Neuron (in vitro differentiated cells): ENCODE data around the gene MRC2.

ENCODE experiments used
- H2AFZ ChIP-seq: one replicate; pipeline ENCODE4 v1.6.1; 2013; ENCODE audit warnings: low read depth, mild to moderate bottlenecking, inconsistent platforms, low read length, moderate library complexity
- H3K27me3 ChIP-seq: one replicate; pipeline ENCODE4 v1.6.1; 2013; ENCODE audit warnings: low read length; ENCODE audit not compliant: insufficient read depth
- H3K36me3 ChIP-seq: one replicate; pipeline ENCODE4 v1.6.1; 2013; ENCODE audit warnings: low read length; ENCODE audit not compliant: insufficient read depth
- H3K4me1 ChIP-seq: one replicate; pipeline ENCODE4 v1.6.1; 2013; ENCODE audit warnings: low read length; ENCODE audit not compliant: insufficient read depth
- H3K4me3 ChIP-seq: 2 replicates; pipeline ENCODE4 v1.5.1; 2013; ENCODE audit warnings: mild to moderate bottlenecking, low read length, moderate library complexity
- H3K9me3 ChIP-seq: one replicate; pipeline ENCODE4 v1.6.1; 2013; ENCODE audit warnings: low read length

MRC2 gene

DNA sequence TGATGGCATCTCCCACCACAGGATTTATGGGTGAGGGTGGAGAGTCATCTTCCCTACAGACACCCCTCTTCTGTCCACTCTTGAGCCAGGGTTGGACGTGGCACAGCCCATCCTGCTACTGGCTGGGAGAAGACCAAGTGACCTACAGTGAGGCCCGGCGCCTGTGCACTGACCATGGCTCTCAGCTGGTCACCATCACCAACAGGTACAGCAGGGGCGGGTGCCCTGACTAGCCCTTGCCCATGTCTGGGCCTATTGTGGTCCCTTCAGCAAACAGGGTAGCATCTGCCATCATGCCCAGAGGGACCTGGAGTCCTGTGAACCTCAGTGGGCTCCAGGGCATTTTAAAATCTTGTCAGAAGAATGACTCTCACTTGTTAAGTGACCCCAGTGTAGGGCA, 48.2 kb downstream of the MRC2 start:
- H3K9me3 ChIP-seq: no peaks in the 10 kb centered on the region
- H3K4me3 ChIP-seq: no peak overlapping the region
- peaks cover 76% of the 10 kb centered on the region for H3K36me3 ChIP-seq
- H2AFZ ChIP-seq: no peak overlapping the region
- H3K4me1 ChIP-seq: no peaks in the 10 kb centered on the region
- no peaks in the 10 kb centered on the region for H3K27me3 ChIP-seq

DNA sequence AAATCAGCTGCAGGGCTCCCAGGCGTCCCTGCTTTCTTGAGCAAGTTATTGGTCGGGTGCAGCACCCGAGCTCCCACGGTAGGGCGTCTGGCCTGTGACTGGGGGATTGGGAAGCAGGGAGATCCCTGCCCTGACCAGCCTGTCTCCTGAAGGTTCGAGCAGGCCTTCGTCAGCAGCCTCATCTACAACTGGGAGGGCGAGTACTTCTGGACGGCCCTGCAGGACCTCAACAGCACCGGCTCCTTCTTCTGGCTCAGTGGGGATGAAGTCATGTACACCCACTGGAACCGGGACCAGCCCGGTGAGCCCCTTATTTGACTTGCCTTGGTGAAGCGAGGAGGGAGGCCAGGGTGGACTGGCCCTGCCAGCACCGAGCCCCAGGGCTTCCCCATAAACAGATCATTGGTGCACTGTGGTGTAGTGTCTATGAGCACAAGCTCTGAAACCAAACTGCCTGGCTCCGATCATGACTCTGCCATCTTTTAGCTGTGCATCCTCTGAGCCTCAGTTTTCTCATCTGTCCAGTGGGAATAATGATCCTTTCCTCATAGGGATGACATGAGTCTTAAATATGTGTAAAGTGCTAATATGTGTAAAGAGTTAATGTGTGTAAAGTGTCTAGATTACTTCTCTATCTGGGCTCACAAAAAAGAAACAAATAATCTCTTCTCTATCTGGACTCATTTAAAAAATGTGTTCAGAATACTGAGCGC, 48.9 kb downstream of the MRC2 start:
- Histone ChIP-seq H3K4me1 (no peaks in the 10 kb centered on the region), H3K27me3 (no peaks in the 10 kb centered on the region), H2AFZ (no peak overlapping the region), H3K36me3 (peaks cover 77% of the 10 kb centered on the region), H3K4me3 (no peak overlapping the region), H3K9me3 (no peaks in the 10 kb centered on the region)

DNA sequence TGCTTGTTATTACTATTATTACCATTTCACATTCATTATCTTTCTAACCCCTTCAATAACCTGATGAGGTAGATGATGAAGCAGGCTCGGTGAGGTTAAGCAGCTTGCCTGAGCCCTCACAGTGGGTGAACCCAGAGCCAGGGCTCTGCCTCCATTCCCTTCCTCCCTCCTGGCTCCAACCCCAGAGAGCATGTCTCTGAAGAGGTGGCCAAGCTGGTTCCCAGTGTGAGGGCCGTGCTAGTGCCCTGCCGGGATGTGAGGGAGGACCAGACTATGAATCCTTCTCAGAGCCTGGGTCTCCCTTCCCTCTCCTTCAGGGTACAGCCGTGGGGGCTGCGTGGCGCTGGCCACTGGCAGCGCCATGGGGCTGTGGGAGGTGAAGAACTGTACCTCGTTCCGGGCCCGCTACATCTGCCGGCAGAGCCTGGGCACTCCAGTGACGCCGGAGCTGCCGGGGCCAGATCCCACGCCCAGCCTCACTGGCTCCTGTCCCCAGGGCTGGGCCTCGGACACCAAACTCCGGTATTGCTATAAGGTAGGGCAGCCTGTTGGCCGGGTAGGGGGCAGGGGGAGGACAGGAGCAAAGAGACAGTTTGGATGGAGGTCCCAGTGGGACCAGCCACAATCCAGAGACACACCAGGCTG, 49.6 kb downstream of the MRC2 start:
- no peaks in the 10 kb centered on the region for H3K27me3 ChIP-seq
- no peak overlapping the region for H2AFZ ChIP-seq
- peaks cover 82% of the 10 kb centered on the region for H3K36me3 ChIP-seq

DNA sequence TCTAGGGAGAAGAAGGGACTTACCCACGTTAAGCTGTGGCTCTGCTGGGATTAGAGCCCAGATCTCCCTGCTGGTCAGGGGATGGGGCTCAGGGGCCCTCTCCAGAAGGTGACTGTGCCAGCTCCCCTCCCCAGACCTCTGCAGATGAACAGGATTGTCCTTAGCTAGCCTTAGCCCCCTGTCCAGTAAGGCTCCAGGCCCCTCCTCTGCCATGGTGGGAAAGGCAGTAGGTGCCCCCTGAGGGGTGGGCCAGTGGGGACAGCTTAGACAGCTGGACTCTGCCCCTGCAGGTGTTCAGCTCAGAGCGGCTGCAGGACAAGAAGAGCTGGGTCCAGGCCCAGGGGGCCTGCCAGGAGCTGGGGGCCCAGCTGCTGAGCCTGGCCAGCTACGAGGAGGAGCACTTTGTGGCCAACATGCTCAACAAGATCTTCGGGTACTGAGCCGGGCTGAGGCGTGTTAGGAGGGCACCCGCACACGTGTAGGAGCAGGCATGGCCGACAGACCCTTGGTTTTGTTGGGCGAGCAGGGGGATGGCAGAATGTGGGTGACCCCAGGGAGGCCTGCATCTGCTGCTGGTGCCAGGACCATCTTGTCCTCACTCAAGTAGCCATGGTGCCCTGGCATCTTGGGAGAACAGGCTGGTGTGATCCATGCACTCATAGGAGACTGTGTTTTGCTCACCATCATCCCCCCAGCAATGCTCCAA, 50.9 kb downstream of the MRC2 start:
- Histone ChIP-seq H3K4me3 (no peak overlapping the region), H3K4me1 (no peaks in the 10 kb centered on the region), H3K9me3 (no peaks in the 10 kb centered on the region), H2AFZ (no peak overlapping the region), H3K36me3 (peaks cover 79% of the 10 kb centered on the region), H3K27me3 (no peaks in the 10 kb centered on the region)

More for the DNA sequence above, 49.6 kb downstream of the MRC2 start:
- H3K4me1 ChIP-seq: no peaks in the 10 kb centered on the region
- no peak overlapping the region for H3K4me3 ChIP-seq
- no peaks in the 10 kb centered on the region for H3K9me3 ChIP-seq

DNA sequence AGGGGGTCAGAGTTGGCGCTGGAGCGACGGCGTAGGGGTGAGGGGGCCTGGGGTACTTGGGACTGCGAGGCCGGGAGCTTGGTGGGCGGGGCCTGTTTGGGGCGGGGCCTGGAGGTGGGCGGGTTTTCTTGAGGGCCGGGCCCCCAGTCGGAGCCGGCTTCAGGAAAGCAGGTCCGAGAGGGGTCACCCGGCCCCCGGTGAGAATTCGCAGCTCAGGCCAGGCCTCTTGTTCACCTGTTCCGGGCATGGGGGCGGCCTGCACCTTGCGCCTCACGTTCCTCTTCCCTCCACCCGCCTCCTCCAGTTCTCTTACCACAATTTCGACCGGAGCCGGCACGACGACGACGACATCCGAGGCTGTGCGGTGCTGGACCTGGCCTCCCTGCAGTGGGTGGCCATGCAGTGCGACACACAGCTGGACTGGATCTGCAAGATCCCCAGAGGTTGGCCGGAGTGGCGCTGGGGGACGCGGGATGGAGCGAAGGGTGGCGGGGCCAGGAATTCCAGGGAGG, 52.5 kb downstream of the MRC2 start:
- no peaks in the 10 kb centered on the region for H3K4me1 ChIP-seq
- H3K36me3 ChIP-seq: peaks cover 79% of the 10 kb centered on the region

DNA sequence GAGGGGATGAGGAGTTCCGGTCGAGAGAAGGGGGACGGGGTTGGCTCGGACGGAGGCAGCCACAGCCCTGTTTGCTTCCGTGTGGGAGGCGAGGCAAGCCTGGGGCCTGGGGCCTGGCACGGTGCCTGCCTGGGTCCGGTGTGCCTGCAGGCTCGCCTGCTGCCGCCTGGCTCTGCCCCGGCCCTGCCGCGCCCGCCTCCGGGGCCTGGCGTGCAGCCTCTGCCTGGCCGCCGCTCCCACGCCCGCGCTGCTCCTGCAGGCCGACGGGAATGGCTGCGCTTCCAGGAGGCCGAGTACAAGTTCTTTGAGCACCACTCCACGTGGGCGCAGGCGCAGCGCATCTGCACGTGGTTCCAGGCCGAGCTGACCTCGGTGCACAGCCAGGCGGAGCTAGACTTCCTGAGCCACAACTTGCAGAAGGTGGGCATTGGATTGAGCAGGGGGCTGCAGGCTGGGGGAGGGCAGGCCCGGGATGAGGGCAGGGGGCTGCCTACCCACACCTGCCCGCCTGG, 53.1 kb downstream of the MRC2 start:
- no peaks in the 10 kb centered on the region for H3K27me3 ChIP-seq
- no peak overlapping the region for H3K4me3 ChIP-seq
- H3K4me1 ChIP-seq: no peaks in the 10 kb centered on the region
- H3K9me3 ChIP-seq: no peaks in the 10 kb centered on the region
- H2AFZ ChIP-seq: no peak overlapping the region
- H3K36me3 ChIP-seq: peaks cover 76% of the 10 kb centered on the region

More for the DNA sequence above, 52.5 kb downstream of the MRC2 start:
- no peak overlapping the region for H2AFZ ChIP-seq
- H3K9me3 ChIP-seq: no peaks in the 10 kb centered on the region
- H3K4me3 ChIP-seq: no peak overlapping the region
- H3K27me3 ChIP-seq: no peaks in the 10 kb centered on the region

DNA sequence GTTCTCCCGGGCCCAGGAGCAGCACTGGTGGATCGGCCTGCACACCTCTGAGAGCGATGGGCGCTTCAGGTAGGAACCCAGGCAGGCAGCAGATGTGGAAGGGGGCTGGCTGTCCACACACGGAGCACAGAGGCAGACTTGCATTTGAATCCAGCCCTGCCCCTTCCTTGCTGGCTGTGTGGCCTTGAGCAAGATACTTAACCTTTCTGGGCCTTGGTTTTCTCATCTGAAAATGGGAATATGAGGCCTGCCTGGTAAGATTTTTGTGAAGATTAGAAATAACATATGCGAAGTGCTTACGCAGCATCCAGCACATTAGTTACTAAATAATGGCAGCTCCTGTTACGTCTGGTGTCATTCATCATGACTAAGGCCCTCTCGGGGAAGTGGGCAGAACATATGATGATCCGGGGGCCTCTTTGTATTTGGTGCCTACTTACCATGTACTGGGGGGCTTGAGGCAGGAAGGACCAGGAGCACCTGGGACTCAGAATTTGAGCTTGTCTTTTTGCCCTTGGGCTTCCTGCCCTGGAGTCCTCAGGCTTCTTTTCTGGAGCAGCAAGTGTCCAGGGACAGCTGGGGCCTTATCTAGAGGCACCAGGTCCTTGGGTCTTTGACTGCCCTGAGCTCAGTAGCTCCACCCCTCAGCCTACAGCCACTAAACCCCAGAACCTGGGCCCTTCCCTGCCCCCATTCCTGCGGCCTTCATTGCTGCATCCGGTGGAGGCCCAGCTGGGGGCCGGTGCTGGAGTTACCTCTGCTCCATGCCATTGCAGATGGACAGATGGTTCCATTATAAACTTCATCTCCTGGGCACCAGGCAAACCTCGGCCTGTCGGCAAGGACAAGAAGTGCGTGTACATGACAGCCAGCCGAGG, 53.8 kb downstream of the MRC2 start:
- Histone ChIP-seq H2AFZ (no peak overlapping the region), H3K27me3 (no peaks in the 10 kb centered on the region), H3K4me1 (no peaks in the 10 kb centered on the region), H3K36me3 (peaks cover 74% of the 10 kb centered on the region), H3K9me3 (no peaks in the 10 kb centered on the region), H3K4me3 (no peak overlapping the region)

DNA sequence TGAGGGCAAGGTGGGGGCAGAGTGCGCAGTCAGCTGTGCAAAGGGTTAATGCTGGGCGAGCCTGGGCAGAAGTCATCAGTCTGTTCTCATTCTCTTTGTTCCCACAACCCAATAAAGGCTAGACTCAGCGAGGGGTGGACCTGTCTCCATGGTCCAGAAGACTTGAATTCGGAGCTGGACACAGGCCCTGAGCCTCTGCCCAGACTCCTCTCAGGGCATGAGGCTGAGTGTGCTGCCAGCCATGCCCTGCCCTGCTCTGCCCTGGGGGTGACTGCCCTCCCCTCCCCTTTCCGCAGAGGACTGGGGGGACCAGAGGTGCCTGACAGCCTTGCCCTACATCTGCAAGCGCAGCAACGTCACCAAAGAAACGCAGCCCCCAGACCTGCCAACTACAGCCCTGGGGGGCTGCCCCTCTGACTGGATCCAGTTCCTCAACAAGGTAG, 54.5 kb downstream of the MRC2 start:
- H3K4me3 ChIP-seq: no peak overlapping the region
- H3K9me3 ChIP-seq: no peaks in the 10 kb centered on the region
- peaks cover 76% of the 10 kb centered on the region for H3K36me3 ChIP-seq
- no peaks in the 10 kb centered on the region for H3K27me3 ChIP-seq
- H2AFZ ChIP-seq: no peak overlapping the region
- H3K4me1 ChIP-seq: no peaks in the 10 kb centered on the region

DNA sequence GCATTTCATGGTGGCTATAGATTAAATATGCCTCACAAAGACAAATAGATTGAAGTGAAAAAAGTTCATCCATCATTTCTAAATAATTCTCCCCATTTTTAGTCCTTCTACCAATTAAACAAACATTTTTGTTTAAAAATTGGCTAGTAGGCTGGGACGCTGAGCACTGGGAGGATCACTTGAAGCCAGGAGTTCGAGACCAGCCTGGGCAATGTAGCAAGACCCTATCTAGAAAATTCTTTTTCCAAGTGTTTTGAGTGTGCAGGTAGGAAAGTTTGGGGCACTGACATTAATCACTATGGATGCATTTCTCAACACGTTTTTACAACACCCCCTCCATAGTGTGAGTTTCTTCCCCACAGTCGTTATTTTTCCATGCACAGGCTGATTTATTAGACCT, 56.7 kb downstream of the MRC2 start:
- Histone ChIP-seq H3K4me1 (no peaks in the 10 kb centered on the region), H2AFZ (no peak overlapping the region), H3K9me3 (no peaks in the 10 kb centered on the region), H3K4me3 (no peak overlapping the region), H3K36me3 (peaks cover 74% of the 10 kb centered on the region), H3K27me3 (no peaks in the 10 kb centered on the region)

DNA sequence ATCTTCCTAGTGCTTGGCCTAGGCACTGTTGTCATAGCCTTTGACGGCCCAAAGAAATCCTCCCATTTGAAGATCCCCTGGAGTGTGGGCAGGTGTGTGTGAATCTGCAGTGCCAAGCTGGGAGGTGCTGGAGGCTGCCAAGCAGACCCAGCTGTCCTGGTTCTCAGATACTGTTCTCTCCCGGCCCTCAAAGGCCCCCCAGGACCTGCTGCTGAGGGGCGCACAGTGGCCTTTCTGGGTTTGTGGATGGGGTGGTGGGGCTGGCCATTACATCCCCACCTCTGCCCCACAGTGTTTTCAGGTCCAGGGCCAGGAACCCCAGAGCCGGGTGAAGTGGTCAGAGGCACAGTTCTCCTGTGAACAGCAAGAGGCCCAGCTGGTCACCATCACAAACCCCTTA, 60.5 kb downstream of the MRC2 start:
- Histone ChIP-seq H3K36me3 (peaks cover 65% of the 10 kb centered on the region), H2AFZ (no peak overlapping the region), H3K27me3 (no peaks in the 10 kb centered on the region), H3K9me3 (no peaks in the 10 kb centered on the region), H3K4me1 (no peaks in the 10 kb centered on the region), H3K4me3 (no peak overlapping the region)

DNA sequence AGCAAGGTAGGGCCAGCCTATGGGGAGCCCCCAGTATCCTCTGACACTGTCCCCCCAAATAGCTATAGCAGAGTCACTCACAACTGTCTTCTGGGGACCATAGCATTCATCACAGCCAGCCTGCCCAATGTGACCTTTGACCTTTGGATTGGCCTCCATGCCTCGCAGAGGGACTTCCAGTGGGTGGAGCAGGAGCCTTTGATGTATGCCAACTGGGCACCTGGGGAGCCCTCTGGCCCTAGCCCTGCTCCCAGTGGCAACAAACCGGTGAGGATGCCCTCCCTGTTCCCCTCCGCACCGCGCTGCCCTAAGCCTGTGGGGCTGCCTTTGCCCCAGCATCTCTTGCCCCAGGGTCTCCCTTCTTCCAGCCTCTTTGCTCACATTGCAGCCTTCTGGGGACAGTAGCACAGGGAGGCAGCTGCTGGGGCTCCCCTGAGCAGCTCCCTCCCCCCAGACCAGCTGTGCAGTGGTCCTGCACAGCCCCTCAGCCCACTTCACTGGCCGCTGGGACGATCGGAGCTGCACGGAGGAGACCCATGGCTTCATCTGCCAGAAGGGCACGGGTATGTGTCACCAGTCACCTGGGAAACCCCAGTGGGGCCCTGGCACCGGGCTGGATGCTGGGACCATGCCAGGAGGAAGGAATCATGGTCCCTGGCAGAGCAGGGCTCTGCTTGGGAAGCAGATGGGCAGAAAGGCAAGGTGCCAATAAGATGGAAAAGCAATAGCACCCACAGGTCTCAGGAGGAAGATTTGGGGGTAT, 61.1 kb downstream of the MRC2 start:
- no peak overlapping the region for H2AFZ ChIP-seq
- peaks cover 66% of the 10 kb centered on the region for H3K36me3 ChIP-seq
- no peaks in the 10 kb centered on the region for H3K9me3 ChIP-seq
- H3K4me1 ChIP-seq: peaks cover under 1% of the 10 kb centered on the region
- no peak overlapping the region for H3K4me3 ChIP-seq
- H3K27me3 ChIP-seq: no peaks in the 10 kb centered on the region
